Osteocyte (in vitro differentiated cells): ENCODE data around the gene FAM228B. TPM values are rescaled to one million over a fixed set of nuclear protein-coding genes. Genes with fewer than 3 reads are reported as not detected.

Experiments
- DNase-seq: peaks from one replicate; pipeline ENCODE4 v3.0.0; 2021; ENCODE audit warnings: mixed read lengths; ENCODE audit not compliant: unreplicated experiment; ENCODE audit errors: extremely low spot score
- H3K27ac Mint-ChIP-seq: one replicate; pipeline ENCODE4 v1.8.0; 2021; ENCODE audit warnings: mild to moderate bottlenecking, mixed read lengths; ENCODE audit not compliant: unreplicated experiment
- H3K27me3 Mint-ChIP-seq: one replicate; pipeline ENCODE4 v1.8.0; 2021; ENCODE audit warnings: mixed read lengths; ENCODE audit not compliant: unreplicated experiment
- H3K36me3 Mint-ChIP-seq: one replicate; pipeline ENCODE4 v1.8.0; 2021; ENCODE audit warnings: mixed read lengths; ENCODE audit not compliant: unreplicated experiment
- H3K4me1 Mint-ChIP-seq: one replicate; pipeline ENCODE4 v1.8.0; 2021; ENCODE audit warnings: mixed read lengths; ENCODE audit not compliant: unreplicated experiment
- H3K4me3 Mint-ChIP-seq: one replicate; pipeline ENCODE4 v1.8.0; 2021; ENCODE audit warnings: mild to moderate bottlenecking, moderate library complexity, mixed read lengths; ENCODE audit not compliant: unreplicated experiment
- H3K9me3 Mint-ChIP-seq: one replicate; pipeline ENCODE4 v1.8.0; 2021; ENCODE audit warnings: mixed read lengths; ENCODE audit not compliant: unreplicated experiment
- CTCF ChIP-seq: fragments of 200-600 bp; sonication (generic); IDR thresholded peaks from 2 replicates; pipeline ENCODE4 v1.5.0; 2021; ENCODE audit warnings: antibody characterized with exemption, mild to moderate bottlenecking, moderate library complexity
- total RNA-seq: library from RNA; stranded (reverse); gene quantifications from 2 replicates; pipeline ENCODE4 v1.2.1, GENCODE V29; 2021

Gene FAM228B
- total RNA-seq, 1 donor from 2014 or later: 19.5 TPM

DNA sequence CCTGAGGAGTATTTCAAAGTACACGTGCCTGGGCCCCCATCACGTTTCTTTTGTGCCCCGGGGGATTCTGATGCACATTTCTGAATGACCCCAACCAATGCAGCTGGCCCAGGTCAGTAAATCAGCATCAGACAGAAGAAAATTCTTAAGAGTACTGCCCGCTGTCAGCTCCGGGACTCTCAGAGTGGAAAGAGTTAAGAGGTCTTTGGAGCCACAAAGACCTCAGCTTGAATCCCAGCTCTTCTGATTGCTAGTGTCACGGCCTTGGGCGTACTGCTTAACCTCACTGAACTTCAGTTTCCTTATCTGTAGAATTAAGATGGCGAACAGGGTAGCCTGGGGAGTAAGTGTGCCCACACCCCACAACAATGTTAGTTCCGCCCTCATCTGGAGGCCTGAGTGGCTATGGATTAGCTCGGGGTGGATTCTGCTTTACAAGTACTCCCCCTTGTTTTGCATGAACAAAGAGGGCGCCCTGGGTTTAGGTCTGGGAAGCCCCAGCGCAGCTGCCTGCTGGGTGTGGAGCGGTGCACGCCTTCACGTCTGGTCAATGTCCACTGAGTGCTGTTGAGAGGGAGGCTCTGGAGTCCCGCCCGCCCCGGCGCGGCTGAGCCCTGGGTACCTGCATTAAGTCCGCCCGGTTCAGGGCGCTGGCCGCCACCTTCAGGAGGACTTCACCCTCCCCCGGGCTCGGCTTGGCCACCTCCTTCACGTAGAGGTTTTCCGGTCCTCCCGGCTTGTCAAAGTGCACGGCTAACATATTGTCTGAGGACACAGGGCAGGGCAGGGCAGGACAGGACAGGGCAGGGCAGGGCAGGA is 39.5 kb upstream of the FAM228B start:
- TF ChIP-seq CTCF: no peak
- no peak for DNase-seq
- peak overlapping the region; percentile 95 for H3K27ac Mint-ChIP-seq
- peaks cover 20% of the 10 kb centered on the region for H3K4me1 Mint-ChIP-seq
- peak overlapping the region; percentile 93 for H3K4me3 Mint-ChIP-seq
- peaks cover 17% of the 10 kb centered on the region for H3K36me3 Mint-ChIP-seq
- no peaks in the 10 kb centered on the region for H3K9me3 Mint-ChIP-seq
- no peaks in the 10 kb centered on the region for H3K27me3 Mint-ChIP-seq

DNA sequence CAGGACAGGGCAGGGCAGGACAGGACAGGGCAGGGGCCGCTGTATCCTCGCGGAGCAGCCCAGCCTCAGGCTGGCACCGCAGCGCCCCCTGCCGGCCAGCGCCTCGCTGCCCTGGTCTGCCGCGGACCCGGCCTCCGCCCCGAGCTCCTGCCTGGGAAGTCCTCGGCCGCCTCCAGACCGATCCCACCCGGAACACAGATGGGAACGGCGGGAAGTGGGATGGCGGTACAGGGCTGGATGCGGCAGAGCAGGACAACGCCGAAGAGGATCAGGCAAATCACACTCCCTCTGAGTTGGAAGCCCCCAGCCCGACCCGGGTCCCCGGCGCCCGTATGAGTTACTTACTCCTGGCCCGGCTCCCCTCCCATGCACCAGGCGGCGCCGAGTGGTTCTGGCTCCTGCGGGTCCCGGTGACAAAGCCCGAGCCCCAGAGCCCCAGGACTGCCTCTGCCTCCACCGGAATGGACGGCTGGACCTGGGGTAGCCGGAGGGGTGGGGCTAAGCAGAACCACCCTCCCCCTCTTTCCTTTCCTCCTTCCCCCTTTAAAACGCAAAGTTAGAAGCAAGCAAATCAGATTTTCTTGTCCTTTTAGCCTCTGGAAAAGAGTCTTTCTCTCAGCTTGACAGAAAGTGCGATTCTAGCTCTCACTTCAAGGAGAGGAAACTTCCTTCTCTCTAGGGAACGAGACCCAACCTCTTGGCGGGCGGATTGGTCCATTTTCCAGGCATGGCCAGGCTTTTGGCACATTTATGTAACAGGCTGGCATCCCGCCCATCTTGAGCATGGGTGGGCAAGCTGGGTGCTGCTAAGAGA is 38.7 kb upstream of the FAM228B start, which contains the start of gene TP53I3:
TP53I3 (minus strand) TSS at position 449 of the 814 bp plus-strand sequence. CDS start 508 bp downstream, outside the sequence.
- Mint-ChIP-seq H3K4me3 (peak within 1 kb of the TSS; percentile 93), H3K4me1 (peaks cover 20% of the 10 kb centered on the region), H3K27ac (peak within 1 kb of the TSS; percentile 95), H3K36me3 (peaks cover 16% of the 10 kb centered on the region), H3K27me3 (no peaks in the 10 kb centered on the region), H3K9me3 (no peaks in the 10 kb centered on the region)
- peak; percentile 98 for DNase-seq
- peak; percentile 99 for TF ChIP-seq CTCF

GRCh38 chr2:24085200-24085489 is 38.1 kb upstream of the FAM228B start:
- Mint-ChIP-seq H3K4me1 (peaks cover 20% of the 10 kb centered on the region), H3K27me3 (no peaks in the 10 kb centered on the region), H3K4me3 (peak overlapping the region; percentile 93), H3K36me3 (peaks cover 14% of the 10 kb centered on the region), H3K9me3 (no peaks in the 10 kb centered on the region), H3K27ac (peak overlapping the region; percentile 87)
- no peak for DNase-seq
- no peak for TF ChIP-seq CTCF

GRCh38 chr2:24086241-24086640 is 37.0 kb upstream of the FAM228B start:
- no peak for TF ChIP-seq CTCF
- DNase-seq: no peak
- no peak overlapping the region for H3K27ac Mint-ChIP-seq
- peaks cover 20% of the 10 kb centered on the region for H3K4me1 Mint-ChIP-seq
- peak overlapping the region; percentile 32 for H3K4me3 Mint-ChIP-seq
- H3K36me3 Mint-ChIP-seq: peaks cover 16% of the 10 kb centered on the region
- H3K9me3 Mint-ChIP-seq: no peaks in the 10 kb centered on the region
- H3K27me3 Mint-ChIP-seq: no peaks in the 10 kb centered on the region

GRCh38 chr2:24087032-24087431 is 36.2 kb upstream of the FAM228B start:
- H3K27ac Mint-ChIP-seq: no peak overlapping the region
- H3K4me3 Mint-ChIP-seq: no peak overlapping the region
- H3K27me3 Mint-ChIP-seq: no peaks in the 10 kb centered on the region
- TF ChIP-seq CTCF: no peak
- peaks cover 13% of the 10 kb centered on the region for H3K36me3 Mint-ChIP-seq
- H3K9me3 Mint-ChIP-seq: no peaks in the 10 kb centered on the region
- DNase-seq: no peak
- peaks cover 20% of the 10 kb centered on the region for H3K4me1 Mint-ChIP-seq
